GM19438 (cell line): ENCODE results near the gene F2.
"Not testable (repeated sequence)": the region's sequence is repeated elsewhere in the genome, so short reads cannot be mapped to it uniquely, and the experiment has no call there.

Experiments used
- ATAC-seq: cut with Tn5 transposase; IDR thresholded peaks from one replicate; pipeline ENCODE4 v1.9.1; 2021; ENCODE audit warnings: low read depth; ENCODE audit not compliant: unreplicated experiment

The F2 gene

GRCh38 chr11:46710821-46711269, 8.2 kb upstream of the F2 start:
- ATAC-seq = no peak

GRCh38 chr11:46711303-46711702, 7.7 kb upstream of the F2 start:
- no peak for ATAC-seq

GRCh38 chr11:46712874-46713576, 6.0 kb upstream of the F2 start:
- ATAC-seq = no peak

GRCh38 chr11:46717825-46718154, 1.2 kb upstream of the F2 start:
- not testable (repeated sequence) for ATAC-seq

GRCh38 chr11:46718155-46719019, 626 bp upstream of the F2 start:
- ATAC-seq = no peak

GRCh38 chr11:46719543-46720218, 668 bp downstream of the F2 start:
- no peak for ATAC-seq

- ATAC-seq = no peak
These were observed 2.3 kb downstream of the F2 start for GRCh38 chr11:46721286-46721685.

GRCh38 chr11:46722566-46723358, 3.7 kb downstream of the F2 start:
- ATAC-seq = no peak

GRCh38 chr11:46723359-46723680, 4.3 kb downstream of the F2 start:
- no peak for ATAC-seq

GRCh38 chr11:46724088-46724487, 5.1 kb downstream of the F2 start:
- ATAC-seq = no peak

GRCh38 chr11:46725338-46726205, 6.6 kb downstream of the F2 start:
- ATAC-seq = no peak

- no peak for ATAC-seq
These were observed 7.3 kb downstream of the F2 start for GRCh38 chr11:46726206-46726862.

- ATAC-seq = no peak
These were observed 9.1 kb downstream of the F2 start for GRCh38 chr11:46727952-46728658.

GRCh38 chr11:46728659-46729040, 9.6 kb downstream of the F2 start:
- no peak for ATAC-seq

- ATAC-seq = no peak
These were observed 10.4 kb downstream of the F2 start for GRCh38 chr11:46729110-46730027.

- no peak for ATAC-seq
These were observed 12.5 kb downstream of the F2 start for GRCh38 chr11:46731545-46731944.

- ATAC-seq = no peak
These were observed 14.2 kb downstream of the F2 start for GRCh38 chr11:46733234-46733633.

- ATAC-seq = no peak
These were observed 17.1 kb downstream of the F2 start for GRCh38 chr11:46736146-46736545.
